Measurements from ENCODE around the gene RAB2B.

The RAB2B gene

DNA sequence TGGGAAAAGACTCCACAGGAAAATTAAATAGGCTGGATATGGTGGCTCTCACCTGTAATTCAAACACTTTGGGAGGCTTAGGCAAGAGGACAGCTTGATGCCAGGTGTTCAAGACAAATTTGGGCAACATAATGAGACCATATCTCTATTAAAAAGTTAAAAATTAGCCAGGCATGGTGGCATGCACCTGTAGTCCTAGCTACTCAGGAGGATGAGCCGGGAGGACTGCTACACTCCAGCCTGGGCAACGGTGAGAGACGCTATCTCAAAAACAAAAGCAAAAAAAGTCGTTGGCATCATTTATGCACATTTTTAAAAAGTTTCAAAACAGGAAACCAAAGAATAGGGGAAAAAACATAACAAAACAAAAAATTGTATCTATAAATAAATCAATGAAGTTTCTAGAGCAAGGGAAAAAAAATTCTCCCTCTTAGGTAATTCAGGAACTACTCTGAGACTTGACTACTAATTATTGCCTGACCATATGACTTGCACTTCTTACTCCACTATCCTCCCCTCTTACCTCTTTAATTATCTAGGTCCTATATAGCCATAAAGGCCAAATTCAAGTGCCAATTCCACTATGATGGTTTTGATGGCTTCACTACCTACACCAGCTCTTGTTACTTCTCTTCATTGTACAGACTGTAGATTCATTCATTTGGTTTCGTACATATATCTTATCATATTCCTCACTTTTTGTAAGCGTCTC is 32.8 kb upstream of the RAB2B start:
- peaks cover 6 to 25% of the 10 kb centered on the region in 2 donors for H3K4me1 ChIP-seq (ENCODE audit: control insufficient read depth in 1 of 2, insufficient read depth in 2 of 2, low read length in 2 of 2)
- no peaks in the 10 kb centered on the region for H3K27me3 ChIP-seq (ENCODE audit: low read depth, low read length)
- no peak overlapping the region for H3K27ac ChIP-seq (ENCODE audit: low read length)
- no peaks in the 10 kb centered on the region for H3K36me3 ChIP-seq (ENCODE audit: control insufficient read depth in 1 of 2, insufficient read depth in 2 of 2, low read length in 2 of 2)
- H3K4me3 ChIP-seq (ENCODE audit: low read depth in 1 of 2, low read length in 2 of 2): peak overlapping the region; percentile 90 to 97
- H3K9me3 ChIP-seq (ENCODE audit: control insufficient read depth in 1 of 2, low read length in 2 of 2): no peaks in the 10 kb centered on the region

- Histone ChIP-seq H3K36me3 (ENCODE audit: control insufficient read depth in 1 of 2, insufficient read depth in 2 of 2, low read length in 2 of 2) (peaks cover 18 to 19% of the 10 kb centered on the region in 2 donors), H3K27me3 (ENCODE audit: low read depth, low read length) (no peaks in the 10 kb centered on the region), H3K9me3 (ENCODE audit: control insufficient read depth in 1 of 2, low read length in 2 of 2) (no peaks in the 10 kb centered on the region)
Measured at GRCh38 chr14:21506557-21506956, 29.8 kb upstream of the RAB2B start.

DNA sequence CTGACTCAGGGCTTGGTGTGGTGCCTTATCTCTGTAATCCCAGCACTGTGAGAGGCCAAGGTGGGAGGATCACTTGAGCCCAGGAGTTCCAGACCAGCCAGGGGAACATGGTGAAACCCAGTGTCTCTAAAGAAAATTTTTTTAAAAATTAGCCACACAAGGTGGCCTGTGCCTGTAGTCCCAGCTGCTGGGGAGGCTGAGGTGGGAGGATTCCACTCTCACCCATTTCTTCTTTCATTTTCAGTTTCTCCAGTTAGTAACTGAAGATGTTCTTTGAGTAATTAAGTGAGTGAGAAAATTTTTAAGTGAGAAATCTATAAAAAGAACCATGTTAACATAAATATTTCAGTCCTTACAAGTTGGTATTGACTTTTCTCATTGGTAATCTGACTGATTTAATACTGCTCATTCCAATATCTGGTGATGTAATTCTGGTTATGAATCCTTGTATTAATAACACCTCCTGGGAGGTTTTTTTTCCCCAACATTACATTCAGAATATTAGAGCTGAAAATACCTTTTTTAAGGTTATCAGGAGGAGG is 28.3 kb upstream of the RAB2B start:
- H3K27me3 ChIP-seq (ENCODE audit: low read depth, low read length): no peaks in the 10 kb centered on the region
- no peak overlapping the region for H3K4me3 ChIP-seq (ENCODE audit: low read depth in 1 of 2, low read length in 2 of 2)
- peaks cover 31 to 32% of the 10 kb centered on the region in 2 donors for H3K36me3 ChIP-seq (ENCODE audit: control insufficient read depth in 1 of 2, insufficient read depth in 2 of 2, low read length in 2 of 2)
- H3K4me1 ChIP-seq (ENCODE audit: control insufficient read depth in 1 of 2, insufficient read depth in 2 of 2, low read length in 2 of 2): peaks cover 3 to 13% of the 10 kb centered on the region in 2 donors
- H3K9me3 ChIP-seq (ENCODE audit: control insufficient read depth in 1 of 2, low read length in 2 of 2): no peaks in the 10 kb centered on the region
- no peak overlapping the region for H3K27ac ChIP-seq (ENCODE audit: low read length)

More at GRCh38 chr14:21506557-21506956, 29.8 kb upstream of the RAB2B start:
- Histone ChIP-seq H3K4me1 (ENCODE audit: control insufficient read depth in 1 of 2, insufficient read depth in 2 of 2, low read length in 2 of 2) (peaks cover 6 to 21% of the 10 kb centered on the region in 2 donors), H3K27ac (ENCODE audit: low read length) (no peak overlapping the region), H3K4me3 (ENCODE audit: low read depth in 1 of 2, low read length in 2 of 2) (no peak overlapping the region)

GRCh38 chr14:21503376-21503775 is 26.6 kb upstream of the RAB2B start:
- Histone ChIP-seq H3K4me3 (ENCODE audit: low read depth in 1 of 2, low read length in 2 of 2) (no peak overlapping the region), H3K4me1 (ENCODE audit: control insufficient read depth in 1 of 2, insufficient read depth in 2 of 2, low read length in 2 of 2) (peaks cover 0 to 4% of the 10 kb centered on the region in 2 donors), H3K36me3 (ENCODE audit: control insufficient read depth in 1 of 2, insufficient read depth in 2 of 2, low read length in 2 of 2) (peaks cover 48% of the 10 kb centered on the region in 2 donors), H3K9me3 (ENCODE audit: control insufficient read depth in 1 of 2, low read length in 2 of 2) (no peaks in the 10 kb centered on the region), H3K27me3 (ENCODE audit: low read depth, low read length) (no peaks in the 10 kb centered on the region), H3K27ac (ENCODE audit: low read length) (no peak overlapping the region)

- Histone ChIP-seq H3K27me3 (ENCODE audit: low read depth, low read length) (no peaks in the 10 kb centered on the region), H3K4me1 (ENCODE audit: control insufficient read depth in 1 of 2, insufficient read depth in 2 of 2, low read length in 2 of 2) (peaks cover 0 to 7% of the 10 kb centered on the region in 2 donors), H3K36me3 (ENCODE audit: control insufficient read depth in 1 of 2, insufficient read depth in 2 of 2, low read length in 2 of 2) (peaks cover 59 to 67% of the 10 kb centered on the region in 2 donors), H3K4me3 (ENCODE audit: low read depth in 1 of 2, low read length in 2 of 2) (no peak overlapping the region), H3K27ac (ENCODE audit: low read length) (no peak overlapping the region), H3K9me3 (ENCODE audit: control insufficient read depth in 1 of 2, low read length in 2 of 2) (no peaks in the 10 kb centered on the region)
Measured at GRCh38 chr14:21501568-21501967, 24.8 kb upstream of the RAB2B start.

- no peaks in the 10 kb centered on the region for H3K27me3 ChIP-seq (ENCODE audit: low read depth, low read length)
- peaks cover 0 to 10% of the 10 kb centered on the region in 2 donors for H3K4me1 ChIP-seq (ENCODE audit: control insufficient read depth in 1 of 2, insufficient read depth in 2 of 2, low read length in 2 of 2)
- H3K9me3 ChIP-seq (ENCODE audit: control insufficient read depth in 1 of 2, low read length in 2 of 2): no peaks in the 10 kb centered on the region
- peak overlapping the region; percentile 43 for H3K27ac ChIP-seq (ENCODE audit: low read length)
- no peak overlapping the region for H3K4me3 ChIP-seq (ENCODE audit: low read depth in 1 of 2, low read length in 2 of 2)
- peaks cover 75 to 91% of the 10 kb centered on the region in 2 donors for H3K36me3 ChIP-seq (ENCODE audit: control insufficient read depth in 1 of 2, insufficient read depth in 2 of 2, low read length in 2 of 2)
Measured at GRCh38 chr14:21498540-21499526, 22.1 kb upstream of the RAB2B start.

DNA sequence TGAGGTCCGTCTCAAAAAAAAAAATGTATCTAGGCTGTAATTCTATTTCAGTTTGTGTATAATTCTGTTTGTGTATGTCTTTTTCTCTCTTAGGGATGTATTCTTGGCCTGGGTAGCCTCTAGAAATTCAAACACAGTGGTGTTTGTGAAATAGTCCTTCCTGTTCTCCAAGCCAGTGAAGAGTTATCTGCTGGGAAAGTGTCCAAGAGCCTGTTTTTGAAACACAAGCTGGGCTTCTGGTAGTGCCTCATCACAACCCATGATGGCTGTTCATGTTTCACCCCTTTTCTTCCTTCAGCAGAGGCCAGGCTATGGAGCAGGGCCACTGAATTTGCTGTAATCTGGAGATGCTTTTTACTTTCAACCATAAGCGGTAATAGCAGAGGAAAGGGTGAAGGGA is 19.7 kb upstream of the RAB2B start:
- Histone ChIP-seq H3K4me1 (ENCODE audit: control insufficient read depth in 1 of 2, insufficient read depth in 2 of 2, low read length in 2 of 2) (peaks cover 0 to 10% of the 10 kb centered on the region in 2 donors), H3K9me3 (ENCODE audit: control insufficient read depth in 1 of 2, low read length in 2 of 2) (no peaks in the 10 kb centered on the region), H3K4me3 (ENCODE audit: low read depth in 1 of 2, low read length in 2 of 2) (no peak overlapping the region), H3K27me3 (ENCODE audit: low read depth, low read length) (no peaks in the 10 kb centered on the region), H3K36me3 (ENCODE audit: control insufficient read depth in 1 of 2, insufficient read depth in 2 of 2, low read length in 2 of 2) (peaks cover 67 to 90% of the 10 kb centered on the region in 2 donors), H3K27ac (ENCODE audit: low read length) (no peak overlapping the region)

GRCh38 chr14:21494902-21495762 is 18.4 kb upstream of the RAB2B start:
- H3K27ac ChIP-seq (ENCODE audit: low read length): no peak overlapping the region
- no peak overlapping the region for H3K4me3 ChIP-seq (ENCODE audit: low read depth in 1 of 2, low read length in 2 of 2)
- H3K36me3 ChIP-seq (ENCODE audit: control insufficient read depth in 1 of 2, insufficient read depth in 2 of 2, low read length in 2 of 2): peaks cover 55 to 91% of the 10 kb centered on the region in 2 donors
- peaks cover 0 to 10% of the 10 kb centered on the region in 2 donors for H3K4me1 ChIP-seq (ENCODE audit: control insufficient read depth in 1 of 2, insufficient read depth in 2 of 2, low read length in 2 of 2)
- no peaks in the 10 kb centered on the region for H3K27me3 ChIP-seq (ENCODE audit: low read depth, low read length)
- no peaks in the 10 kb centered on the region for H3K9me3 ChIP-seq (ENCODE audit: control insufficient read depth in 1 of 2, low read length in 2 of 2)

DNA sequence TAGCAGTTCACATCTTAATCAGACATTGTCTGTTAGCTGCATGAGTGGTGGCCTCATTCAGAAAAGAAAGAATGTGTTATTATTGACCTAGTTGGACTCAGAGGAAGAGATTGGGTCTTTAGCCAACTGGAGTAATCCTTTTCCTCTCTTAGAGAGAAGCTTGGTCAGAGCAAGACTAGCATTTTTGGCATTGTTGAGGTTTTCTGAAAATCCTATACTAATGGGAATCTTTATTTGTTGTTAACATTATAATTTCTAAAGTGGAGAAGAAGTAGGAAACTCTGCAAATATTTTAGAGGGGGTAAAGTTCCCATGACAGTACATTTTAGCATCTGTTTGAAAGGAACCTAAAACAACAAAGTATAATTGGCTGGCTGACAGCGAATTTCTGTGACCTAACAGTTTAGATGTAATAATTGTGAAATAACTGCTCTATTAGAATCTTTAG is 9.9 kb upstream of the RAB2B start:
- Histone ChIP-seq H3K9me3 (ENCODE audit: control insufficient read depth in 1 of 2, low read length in 2 of 2) (no peaks in the 10 kb centered on the region), H3K27ac (ENCODE audit: low read length) (no peak overlapping the region), H3K4me3 (ENCODE audit: low read depth in 1 of 2, low read length in 2 of 2) (no peak overlapping the region), H3K4me1 (ENCODE audit: control insufficient read depth in 1 of 2, insufficient read depth in 2 of 2, low read length in 2 of 2) (no peaks in the 10 kb centered on the region), H3K27me3 (ENCODE audit: low read depth, low read length) (no peaks in the 10 kb centered on the region), H3K36me3 (ENCODE audit: control insufficient read depth in 1 of 2, insufficient read depth in 2 of 2, low read length in 2 of 2) (peaks cover 21 to 47% of the 10 kb centered on the region in 2 donors)

DNA sequence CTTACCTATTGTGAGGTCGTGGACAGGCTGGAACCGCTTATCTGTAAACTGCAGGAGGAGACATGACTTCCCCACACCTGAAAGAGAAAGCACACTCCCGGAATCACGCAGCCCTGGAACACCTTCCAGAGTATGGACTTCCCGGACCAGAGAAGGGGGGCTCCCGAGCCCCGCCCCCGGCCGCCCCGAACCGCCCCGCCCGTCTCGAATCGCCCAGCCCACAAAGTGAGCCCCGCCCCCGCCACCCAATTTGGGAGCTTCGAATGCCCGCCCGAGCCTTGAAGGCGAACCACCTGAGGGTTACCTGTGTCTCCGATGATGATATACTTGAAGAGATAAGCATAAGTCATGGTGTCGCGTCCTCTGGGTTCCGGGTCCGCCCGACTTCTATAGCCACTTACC is 235 bp downstream of the RAB2B start:
- Histone ChIP-seq H3K27me3 (ENCODE audit: low read depth, low read length) (no peaks in the 10 kb centered on the region), H3K4me1 (ENCODE audit: control insufficient read depth in 1 of 2, insufficient read depth in 2 of 2, low read length in 2 of 2) (peaks cover 4 to 30% of the 10 kb centered on the region in 2 donors), H3K36me3 (ENCODE audit: control insufficient read depth in 1 of 2, insufficient read depth in 2 of 2, low read length in 2 of 2) (peaks cover 3 to 24% of the 10 kb centered on the region in 2 donors)

More for the DNA sequence above, 235 bp downstream of the RAB2B start:
- peak overlapping the region; percentile 86 to 99 for H3K4me3 ChIP-seq (ENCODE audit: low read depth in 1 of 2, low read length in 2 of 2)
- H3K9me3 ChIP-seq (ENCODE audit: control insufficient read depth in 1 of 2, low read length in 2 of 2): no peaks in the 10 kb centered on the region
- H3K27ac ChIP-seq (ENCODE audit: low read length): peak overlapping the region; percentile 70

All from muscle layer of duodenum (tissue), 2 donors.